KOPT-K1 (cell line): ENCODE data around the gene CFAP46.
"Not testable (repeated sequence)": the region's sequence is repeated elsewhere in the genome, so short reads cannot be mapped to it uniquely, and the experiment has no call there.

Experiments
- H3K27ac ChIP-seq: fragments of 200-600 bp; sonication (generic); 2 replicates; pipeline ENCODE4 v1.5.1; 2016; ENCODE audit warnings: antibody characterized with exemption, mild to moderate bottlenecking, low read depth, low read length; ENCODE audit not compliant: poor library complexity, severe bottlenecking
- H3K36me3 ChIP-seq: fragments of 200-600 bp; sonication (generic); 2 replicates; pipeline ENCODE4 v1.5.1; 2017; ENCODE audit warnings: antibody characterized with exemption, mild to moderate bottlenecking, low read length, moderate library complexity; ENCODE audit not compliant: insufficient read depth
- H3K9me3 ChIP-seq: fragments of 200-600 bp; sonication (generic); 2 replicates; pipeline ENCODE4 v1.5.1; 2017; ENCODE audit warnings: antibody characterized with exemption, low read length, mild to moderate bottlenecking; ENCODE audit not compliant: insufficient read depth, poor library complexity, severe bottlenecking

The CFAP46 gene

GRCh38 chr10:132932461-132933307 is 9.7 kb downstream of the CFAP46 start:
- Histone ChIP-seq H3K36me3 (no peaks in the 10 kb centered on the region), H3K9me3 (no peaks in the 10 kb centered on the region), H3K27ac (no peak overlapping the region)

GRCh38 chr10:132931258-132932250 is 10.8 kb downstream of the CFAP46 start:
- H3K27ac ChIP-seq, result not testable (repeated sequence)

GRCh38 chr10:132930701-132931100 is 11.7 kb downstream of the CFAP46 start:
- H3K27ac ChIP-seq, H3K36me3 ChIP-seq, H3K9me3 ChIP-seq: not testable (repeated sequence)

More at GRCh38 chr10:132931258-132932250, 10.8 kb downstream of the CFAP46 start:
- H3K9me3 ChIP-seq, H3K36me3 ChIP-seq: not testable (repeated sequence)

GRCh38 chr10:132929953-132930548 is 12.3 kb downstream of the CFAP46 start:
- H3K36me3 ChIP-seq, result no peaks in the 10 kb centered on the region
- no peak overlapping the region for H3K27ac ChIP-seq
- H3K9me3 ChIP-seq, result no peaks in the 10 kb centered on the region

GRCh38 chr10:132929480-132929879 is 12.9 kb downstream of the CFAP46 start:
- no peaks in the 10 kb centered on the region for H3K36me3 ChIP-seq
- no peaks in the 10 kb centered on the region for H3K9me3 ChIP-seq
- H3K27ac ChIP-seq, result no peak overlapping the region

GRCh38 chr10:132928261-132928660 is 14.1 kb downstream of the CFAP46 start:
- H3K9me3 ChIP-seq, result no peaks in the 10 kb centered on the region

GRCh38 chr10:132927824-132928223 is 14.5 kb downstream of the CFAP46 start:
- Histone ChIP-seq H3K36me3 (no peaks in the 10 kb centered on the region), H3K27ac (no peak overlapping the region), H3K9me3 (no peaks in the 10 kb centered on the region)

More at GRCh38 chr10:132928261-132928660, 14.1 kb downstream of the CFAP46 start:
- Histone ChIP-seq H3K36me3 (no peaks in the 10 kb centered on the region), H3K27ac (no peak overlapping the region)

- H3K36me3 ChIP-seq, result no peaks in the 10 kb centered on the region
- H3K27ac ChIP-seq, result no peak overlapping the region
- no peaks in the 10 kb centered on the region for H3K9me3 ChIP-seq
These were observed 15.4 kb downstream of the CFAP46 start for GRCh38 chr10:132926777-132927650.

GRCh38 chr10:132926070-132926469 is 16.3 kb downstream of the CFAP46 start:
- no peaks in the 10 kb centered on the region for H3K36me3 ChIP-seq
- no peak overlapping the region for H3K27ac ChIP-seq
- H3K9me3 ChIP-seq, result no peaks in the 10 kb centered on the region

GRCh38 chr10:132925614-132926013 is 16.8 kb downstream of the CFAP46 start:
- Histone ChIP-seq H3K27ac (no peak overlapping the region), H3K9me3 (no peaks in the 10 kb centered on the region), H3K36me3 (no peaks in the 10 kb centered on the region)

GRCh38 chr10:132925071-132925561 is 17.3 kb downstream of the CFAP46 start:
- Histone ChIP-seq H3K36me3 (no peaks in the 10 kb centered on the region), H3K27ac (no peak overlapping the region), H3K9me3 (no peaks in the 10 kb centered on the region)

GRCh38 chr10:132924046-132924952 is 18.1 kb downstream of the CFAP46 start:
- no peaks in the 10 kb centered on the region for H3K36me3 ChIP-seq
- H3K27ac ChIP-seq, result no peak overlapping the region
- H3K9me3 ChIP-seq, result no peaks in the 10 kb centered on the region

GRCh38 chr10:132923384-132923783 is 19.0 kb downstream of the CFAP46 start:
- H3K36me3 ChIP-seq, H3K27ac ChIP-seq, H3K9me3 ChIP-seq: not testable (repeated sequence)
